Measurements from ENCODE around the gene FERMT3.
A peak's percentile ranks its signal among the peaks of the same experiment; 100 is the strongest.

FERMT3 gene

DNA sequence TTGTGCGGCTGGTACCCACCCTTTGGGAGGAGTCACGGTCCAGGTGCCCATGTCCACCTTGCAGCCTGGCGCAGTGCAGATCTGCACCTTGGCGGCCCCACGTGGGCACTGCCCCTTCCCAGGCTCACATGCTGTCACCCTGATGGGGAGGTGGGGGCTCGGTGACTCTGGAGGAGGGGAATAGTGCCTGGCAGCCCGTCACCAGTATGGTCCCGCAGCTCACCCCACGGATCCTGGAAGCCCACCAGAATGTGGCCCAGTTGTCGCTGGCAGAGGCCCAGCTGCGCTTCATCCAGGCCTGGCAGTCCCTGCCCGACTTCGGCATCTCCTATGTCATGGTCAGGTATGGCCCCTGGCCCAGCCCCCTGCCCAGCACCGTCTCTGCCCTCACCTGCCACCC lies 14.3 kb downstream of the FERMT3 start:
- no peak for DNase-seq (ENCODE audit: low spot score)

DNA sequence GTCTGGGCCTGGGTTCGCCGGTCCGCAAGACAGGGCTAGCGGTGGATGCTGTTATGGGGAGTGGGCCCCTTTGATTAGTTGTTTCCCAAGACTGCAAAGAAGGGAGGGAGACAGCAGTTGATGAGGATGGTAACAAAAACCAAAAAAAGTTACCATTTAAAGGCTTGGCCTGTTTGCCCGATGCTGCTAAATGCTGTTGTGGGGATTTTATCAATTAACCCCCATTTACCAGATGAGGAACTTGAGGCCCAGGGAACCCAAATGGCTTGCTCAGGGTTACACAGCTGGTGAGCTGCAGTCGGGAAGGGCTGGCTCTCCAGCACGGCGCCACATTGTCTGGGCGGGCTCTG lies 16.1 kb downstream of the FERMT3 start:
- DNase-seq (ENCODE audit: low spot score), result no peak

DNA sequence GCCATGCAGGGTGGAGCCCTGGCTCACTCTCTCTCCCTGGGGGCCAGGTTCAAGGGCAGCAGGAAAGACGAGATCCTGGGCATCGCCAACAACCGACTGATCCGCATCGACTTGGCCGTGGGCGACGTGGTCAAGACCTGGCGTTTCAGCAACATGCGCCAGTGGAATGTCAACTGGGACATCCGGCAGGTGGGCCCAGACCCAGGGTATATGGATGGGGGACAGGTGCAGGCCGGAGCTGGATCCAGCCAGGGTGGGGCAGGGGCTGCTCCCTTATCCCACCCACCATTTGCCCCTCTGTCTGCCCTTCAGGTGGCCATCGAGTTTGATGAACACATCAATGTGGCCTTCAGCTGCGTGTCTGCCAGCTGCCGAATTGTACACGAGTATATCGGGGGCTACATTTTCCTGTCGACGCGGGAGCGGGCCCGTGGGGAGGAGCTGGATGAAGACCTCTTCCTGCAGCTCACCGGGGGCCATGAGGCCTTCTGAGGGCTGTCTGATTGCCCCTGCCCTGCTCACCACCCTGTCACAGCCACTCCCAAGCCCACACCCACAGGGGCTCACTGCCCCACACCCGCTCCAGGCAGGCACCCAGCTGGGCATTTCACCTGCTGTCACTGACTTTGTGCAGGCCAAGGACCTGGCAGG lies 16.6 kb downstream of the FERMT3 start:
- DNase-seq (ENCODE audit: low spot score), result no peak

DNA sequence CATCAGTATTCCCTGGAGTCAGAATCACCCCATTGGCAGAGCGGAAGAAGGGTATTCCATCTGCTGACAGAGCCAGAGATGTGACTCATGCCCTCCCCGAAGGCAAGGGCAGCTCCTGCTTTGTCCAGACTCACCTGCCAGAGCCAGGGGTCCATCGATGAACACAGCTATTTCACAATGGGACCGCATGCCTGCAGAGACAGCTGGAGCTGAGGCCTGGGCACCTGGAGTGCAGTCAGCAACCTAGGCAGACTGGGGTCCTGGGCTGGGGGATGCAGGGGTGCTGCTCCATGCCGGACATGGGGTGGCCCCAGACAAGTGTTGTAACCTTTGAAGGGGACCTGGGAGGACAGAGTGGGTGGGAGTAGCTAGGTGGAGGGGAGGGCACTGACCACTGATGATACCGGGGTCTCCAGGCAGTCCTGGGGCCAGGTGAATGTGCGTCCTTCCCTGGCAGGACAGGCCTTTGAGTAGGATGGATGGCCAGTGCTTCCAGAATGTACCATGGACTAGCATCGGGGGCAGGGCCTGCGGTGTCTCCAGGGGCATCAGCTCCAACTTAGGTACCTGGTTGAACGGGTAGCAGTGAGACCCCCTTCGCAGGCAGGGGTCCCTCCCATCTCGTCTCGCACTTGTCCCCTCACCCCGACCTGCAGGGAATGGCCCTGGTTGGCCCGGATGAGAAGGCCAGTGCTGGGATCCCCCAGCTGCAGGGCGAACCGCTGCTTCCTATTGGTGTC lies 17.8 kb downstream of the FERMT3 start:
- no peak for DNase-seq (ENCODE audit: low spot score)

DNA sequence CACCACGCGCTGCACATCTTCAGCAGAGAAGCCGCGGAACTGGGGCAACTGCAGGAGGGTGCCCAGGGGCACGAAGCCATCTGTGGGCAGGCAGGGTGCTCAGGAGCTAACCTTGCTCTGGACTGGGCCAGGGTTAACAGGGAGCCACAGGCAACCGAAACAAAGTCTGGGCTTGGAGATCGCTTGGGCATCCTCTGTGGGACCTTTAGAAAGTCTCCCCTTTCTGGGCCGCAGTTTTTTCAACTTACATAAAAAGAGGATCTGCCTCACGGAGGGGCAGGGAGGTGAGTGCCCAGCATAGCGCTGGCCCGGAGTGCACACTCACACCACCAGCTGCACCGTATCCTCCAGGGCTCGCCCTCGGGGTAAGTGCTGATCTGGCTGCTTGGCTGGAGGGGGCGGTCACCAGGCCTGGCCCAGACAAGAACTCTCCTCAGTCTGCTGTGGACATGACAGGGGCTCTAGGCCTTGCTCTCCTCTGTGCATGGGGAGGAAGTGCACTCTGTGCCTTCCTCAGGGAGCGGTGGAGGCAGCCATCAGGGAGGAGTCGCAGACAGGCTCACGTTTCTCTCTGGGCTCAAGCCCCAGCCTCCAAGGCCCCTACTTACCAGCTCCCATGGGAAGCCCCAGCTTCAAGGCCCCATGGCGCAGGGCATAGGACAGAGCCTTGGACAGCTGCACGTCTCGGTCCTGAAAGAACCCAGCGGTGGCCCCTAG lies 18.5 kb downstream of the FERMT3 start:
- DNase-seq (ENCODE audit: low spot score), result no peak

DNA sequence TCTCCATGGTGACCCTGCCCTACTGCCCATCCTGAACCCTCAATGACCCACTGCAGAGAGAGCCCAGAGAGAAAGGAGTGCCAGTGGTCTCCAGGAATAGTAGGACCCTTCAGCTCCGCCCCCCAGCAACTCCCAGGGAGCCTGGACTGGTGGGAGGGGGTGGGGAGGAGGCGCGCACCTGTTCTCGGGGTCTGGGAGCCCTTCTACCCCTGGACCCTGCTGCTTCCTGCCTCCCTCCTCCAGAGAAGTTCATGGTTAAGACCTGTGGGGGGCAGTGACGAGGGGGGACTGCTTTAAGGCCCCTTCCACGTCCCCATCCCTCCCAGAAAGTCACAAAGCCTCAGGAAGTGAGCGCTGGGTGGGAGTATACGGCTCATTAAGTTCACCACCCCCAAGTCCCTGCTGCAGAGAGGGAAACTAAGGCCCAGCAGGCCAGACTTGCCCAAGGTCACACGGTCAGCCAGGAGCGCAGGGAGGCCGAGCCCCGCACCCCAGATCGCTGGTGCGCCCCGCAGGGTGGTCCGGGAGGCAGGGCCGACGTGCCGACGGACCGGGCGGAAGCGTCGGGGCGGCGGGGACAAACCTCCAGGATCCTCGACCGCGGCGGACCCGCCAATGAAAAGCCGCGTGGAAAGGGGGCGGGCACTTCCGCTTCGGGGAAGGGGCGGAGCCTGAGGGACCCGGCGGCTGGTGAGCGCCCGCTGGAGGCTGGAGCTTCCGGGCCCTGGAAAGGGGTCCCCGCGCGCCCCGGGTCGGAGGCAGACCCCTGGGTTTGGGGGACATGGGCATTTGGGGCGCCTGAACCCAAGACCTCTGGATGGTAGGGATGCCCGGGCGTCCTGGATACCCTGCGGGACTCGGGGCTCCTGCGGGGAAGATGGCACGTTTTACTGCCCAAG lies 19.3 kb downstream of the FERMT3 start, which contains the start of the genes NUDT22 and TRPT1:
Gene NUDT22 (plus strand): TSS at position 667 of the 899 bp plus-strand sequence. CDS start 379 bp downstream, outside the sequence.
Gene TRPT1 (minus strand): TSS at position 579 of the 899 bp plus-strand sequence. CDS start 326 bp downstream, at position 253.
- peak; percentile 93 for DNase-seq (ENCODE audit: low spot score)

DNA sequence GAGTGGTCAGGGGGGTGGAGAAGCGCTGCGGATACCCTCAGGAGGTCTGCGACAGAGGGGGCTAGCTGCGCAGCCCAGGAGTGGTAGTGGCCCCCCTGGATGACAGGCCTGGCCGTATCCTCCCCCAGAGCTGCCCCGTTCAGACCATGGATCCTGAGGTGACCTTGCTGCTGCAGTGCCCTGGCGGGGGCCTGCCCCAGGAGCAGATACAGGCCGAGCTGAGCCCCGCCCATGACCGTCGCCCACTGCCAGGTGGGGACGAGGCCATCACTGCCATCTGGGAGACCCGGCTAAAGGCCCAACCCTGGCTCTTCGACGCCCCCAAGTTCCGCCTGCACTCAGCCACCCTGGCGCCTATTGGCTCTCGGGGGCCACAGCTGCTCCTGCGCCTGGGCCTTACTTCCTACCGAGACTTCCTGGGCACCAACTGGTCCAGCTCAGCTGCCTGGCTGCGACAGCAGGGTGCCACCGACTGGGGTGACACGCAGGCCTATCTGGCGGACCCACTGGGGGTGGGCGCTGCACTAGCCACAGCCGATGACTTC lies 20.1 kb downstream of the FERMT3 start:
- DNase-seq (ENCODE audit: low spot score), result peak; percentile 77

DNA sequence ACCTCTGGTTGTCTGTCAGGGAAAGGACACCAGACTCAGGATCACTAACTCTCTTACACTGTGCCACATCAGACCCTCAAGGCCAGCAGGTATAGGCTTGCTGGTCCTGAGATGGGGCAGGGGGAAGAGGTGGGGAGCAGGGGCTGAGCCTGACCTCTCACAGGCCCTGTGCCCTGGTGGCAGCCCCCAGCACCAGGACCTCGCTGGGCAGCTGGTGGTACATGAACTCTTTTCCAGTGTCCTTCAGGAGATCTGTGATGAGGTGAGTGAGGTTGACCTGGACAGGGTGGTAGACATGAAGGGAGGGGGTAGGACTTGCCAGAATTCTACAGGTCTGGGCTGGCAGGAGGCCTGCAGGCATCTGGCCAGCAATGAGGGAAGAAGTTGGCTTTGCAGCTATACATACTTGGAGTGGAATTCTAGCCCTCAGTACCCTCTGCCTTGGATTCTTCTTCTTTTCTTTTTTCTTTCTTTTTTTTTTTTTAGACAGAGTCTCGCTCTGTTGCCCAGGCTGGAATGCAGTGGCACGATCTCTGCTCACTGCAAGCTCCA lies 21.0 kb downstream of the FERMT3 start:
- no peak for DNase-seq (ENCODE audit: low spot score)

DNA sequence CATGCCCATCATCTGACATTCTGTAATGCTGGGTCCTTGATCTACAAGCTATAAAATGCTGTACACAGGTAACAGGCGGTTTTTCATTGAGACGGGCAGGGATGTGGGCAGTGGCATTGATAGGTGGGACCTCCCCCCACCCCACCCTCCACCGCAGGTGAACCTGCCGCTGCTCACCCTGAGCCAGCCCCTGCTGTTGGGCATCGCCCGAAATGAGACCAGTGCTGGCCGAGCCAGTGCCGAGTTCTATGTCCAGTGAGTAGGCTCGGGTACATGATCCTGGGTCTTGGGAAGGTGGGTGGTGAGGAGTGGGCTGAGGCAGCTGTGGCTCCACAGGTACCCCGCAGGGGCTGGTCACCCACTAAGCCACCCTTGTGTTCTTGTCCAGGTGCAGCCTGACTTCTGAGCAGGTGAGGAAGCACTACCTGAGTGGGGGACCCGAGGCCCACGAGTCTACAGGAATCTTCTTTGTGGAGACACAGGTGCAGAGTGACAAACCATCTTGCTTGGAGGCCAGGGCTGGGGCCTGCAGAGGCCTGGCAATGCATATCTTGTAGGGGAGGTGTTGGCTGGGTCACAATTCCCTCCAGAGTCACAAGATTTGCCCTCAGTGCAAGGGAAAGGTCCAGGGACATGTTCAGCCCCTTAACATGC lies 22.7 kb downstream of the FERMT3 start:
- DNase-seq (ENCODE audit: low spot score), result no peak

DNA sequence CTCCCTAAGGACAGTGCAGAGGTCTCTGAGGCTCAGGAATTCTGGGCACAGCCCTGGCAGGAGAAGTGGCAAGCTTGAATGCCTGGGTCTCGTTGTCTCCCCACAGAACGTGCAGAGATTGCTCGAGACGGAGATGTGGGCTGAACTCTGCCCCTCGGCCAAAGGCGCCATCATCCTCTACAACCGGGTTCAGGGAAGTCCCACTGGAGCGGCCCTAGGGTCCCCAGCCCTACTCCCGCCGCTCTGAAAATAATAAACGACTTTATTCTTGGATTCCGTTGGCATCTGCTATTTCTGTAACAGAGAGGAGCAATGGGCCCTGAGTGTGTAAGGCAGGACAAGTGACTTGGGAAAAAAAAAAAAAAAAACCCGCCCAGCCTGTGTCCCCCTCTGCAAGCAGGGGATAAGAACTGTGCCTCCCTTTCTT lies 23.2 kb downstream of the FERMT3 start:
- no peak for DNase-seq (ENCODE audit: low spot score)

DNA sequence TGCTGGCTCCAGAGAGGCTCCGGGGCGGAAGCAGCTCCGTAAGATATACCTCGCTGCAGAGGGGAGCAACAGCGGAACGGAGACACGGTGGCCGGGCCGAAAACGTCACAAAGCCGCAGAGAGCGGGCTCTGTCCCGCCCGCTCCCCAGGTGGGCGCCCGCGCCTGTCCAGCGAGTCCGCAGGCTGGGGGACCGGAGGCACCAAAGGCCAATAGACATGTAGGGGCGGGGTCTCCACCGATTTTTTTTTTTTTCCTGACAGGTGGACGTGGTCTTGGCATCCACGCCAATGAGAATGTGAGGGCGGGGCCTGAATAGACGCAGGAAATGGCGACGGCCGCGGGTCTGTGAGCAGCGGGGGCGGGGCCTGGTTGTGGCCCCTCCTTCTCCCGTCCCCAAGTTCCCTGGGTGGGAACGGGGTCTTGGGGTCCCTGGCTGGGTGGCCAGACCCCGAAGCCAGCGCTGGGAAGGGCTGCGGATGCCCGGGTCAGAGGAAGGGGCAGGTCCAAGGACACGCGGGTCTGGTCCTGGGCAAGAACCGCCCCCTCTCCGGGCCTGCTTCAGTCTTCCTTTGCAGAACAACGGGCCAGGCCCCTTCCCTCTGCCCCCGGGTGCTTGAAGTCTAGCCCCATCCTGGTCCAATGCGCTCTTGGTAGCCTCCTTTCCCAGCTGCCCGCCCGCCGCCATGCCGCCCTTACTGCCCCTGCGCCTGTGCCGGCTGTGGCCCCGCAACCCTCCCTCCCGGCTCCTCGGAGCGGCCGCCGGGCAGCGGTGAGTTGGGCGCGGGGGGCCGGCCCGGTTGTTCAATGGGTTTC lies 23.9 kb downstream of the FERMT3 start, which contains the start of gene DNAJC4:
Gene DNAJC4 (plus strand): TSS at position 378 of the 814 bp plus-strand sequence. CDS start 307 bp downstream, at position 685.
- peak; percentile 95 for DNase-seq (ENCODE audit: low spot score)

DNA sequence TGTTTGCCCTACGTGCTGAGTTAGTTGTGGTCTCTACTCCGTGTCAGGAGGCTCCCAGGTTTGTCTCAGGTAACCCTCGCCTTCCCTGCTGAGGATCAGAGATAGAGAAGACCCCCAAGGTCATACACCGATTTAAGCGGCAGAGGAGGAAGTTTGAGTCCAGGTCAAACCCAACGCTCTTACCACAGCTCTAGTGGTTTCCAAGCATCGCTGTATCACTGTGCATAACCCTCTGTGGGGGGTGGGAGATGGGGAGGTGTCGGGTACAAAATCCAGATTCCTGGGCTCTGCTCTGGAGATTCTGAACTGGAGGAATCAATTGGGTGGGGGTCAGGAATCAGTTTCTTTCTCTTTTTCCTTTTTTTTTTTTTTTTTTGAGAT lies 24.5 kb downstream of the FERMT3 start:
- peak; percentile 60 for DNase-seq (ENCODE audit: low spot score)

DNA sequence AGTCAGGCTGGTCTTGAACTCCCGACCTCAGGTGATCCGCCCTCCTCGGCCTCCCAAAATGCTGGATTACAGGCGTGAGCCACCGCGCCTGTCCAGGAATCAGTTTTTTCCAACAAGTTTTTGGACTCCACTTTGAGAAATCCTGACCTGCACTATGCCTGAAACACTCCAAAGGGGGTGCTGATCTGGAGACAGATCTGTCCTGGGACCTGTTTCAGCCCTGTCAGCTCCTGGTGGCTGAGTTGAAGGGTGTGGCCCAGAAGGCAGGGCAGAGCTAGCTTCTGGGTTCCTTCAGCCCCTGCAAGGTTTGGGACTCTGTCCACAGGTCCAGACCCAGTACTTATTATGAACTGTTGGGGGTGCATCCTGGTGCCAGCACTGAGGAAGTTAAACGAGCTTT lies 25.0 kb downstream of the FERMT3 start:
- DNase-seq (ENCODE audit: low spot score), result no peak

DNA sequence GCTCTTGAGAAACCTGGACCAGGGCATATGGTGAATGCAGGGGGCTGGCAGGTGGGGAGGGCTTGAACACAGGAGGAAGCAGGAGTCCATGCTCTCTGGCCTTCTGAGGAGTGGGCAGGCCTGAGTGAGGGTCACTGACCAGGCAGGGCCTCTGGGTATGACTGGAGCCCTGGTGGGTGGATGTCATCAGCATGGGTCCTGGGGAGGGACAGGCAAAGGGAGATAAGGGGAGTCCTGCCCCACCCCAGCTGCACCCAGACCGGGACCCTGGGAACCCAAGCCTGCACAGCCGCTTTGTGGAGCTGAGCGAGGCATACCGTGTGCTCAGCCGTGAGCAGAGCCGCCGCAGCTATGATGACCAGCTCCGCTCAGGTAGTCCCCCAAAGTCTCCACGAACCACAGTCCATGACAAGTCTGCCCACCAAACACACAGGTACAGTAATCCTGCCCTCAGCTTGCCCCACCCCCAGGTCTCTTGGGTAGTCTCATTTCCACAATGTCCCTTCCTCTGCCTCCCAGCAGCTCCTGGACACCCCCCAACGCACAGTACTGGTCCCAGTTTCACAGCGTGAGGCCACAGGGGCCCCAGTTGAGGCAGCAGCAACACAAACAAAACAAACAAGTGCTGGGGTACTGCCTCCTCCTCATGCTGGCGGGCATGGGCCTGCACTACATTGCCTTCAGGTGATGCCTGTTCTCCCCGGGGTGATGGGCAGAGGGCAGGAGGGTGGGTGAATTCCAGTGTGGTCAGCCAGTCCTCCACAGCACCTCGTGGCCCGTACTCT lies 25.9 kb downstream of the FERMT3 start:
- DNase-seq (ENCODE audit: low spot score), result no peak

DNA sequence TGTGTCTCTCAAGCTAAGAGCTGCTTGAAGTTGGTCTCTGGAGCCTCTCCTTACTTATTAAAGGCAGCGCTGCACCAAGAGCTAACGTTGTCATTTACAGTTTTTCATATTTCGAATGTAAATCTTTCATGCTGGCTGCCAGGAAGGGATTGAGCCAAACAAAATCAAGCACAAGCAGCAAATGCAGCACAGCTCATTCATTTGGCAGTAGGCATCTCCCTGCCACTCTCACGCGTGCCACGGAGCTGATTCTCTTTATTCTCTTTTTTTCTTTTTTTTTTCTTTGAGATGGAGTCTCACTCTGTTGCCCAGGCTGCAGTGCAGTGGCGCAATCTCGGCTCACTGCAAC lies 26.4 kb downstream of the FERMT3 start:
- DNase-seq (ENCODE audit: low spot score), result no peak

DNA sequence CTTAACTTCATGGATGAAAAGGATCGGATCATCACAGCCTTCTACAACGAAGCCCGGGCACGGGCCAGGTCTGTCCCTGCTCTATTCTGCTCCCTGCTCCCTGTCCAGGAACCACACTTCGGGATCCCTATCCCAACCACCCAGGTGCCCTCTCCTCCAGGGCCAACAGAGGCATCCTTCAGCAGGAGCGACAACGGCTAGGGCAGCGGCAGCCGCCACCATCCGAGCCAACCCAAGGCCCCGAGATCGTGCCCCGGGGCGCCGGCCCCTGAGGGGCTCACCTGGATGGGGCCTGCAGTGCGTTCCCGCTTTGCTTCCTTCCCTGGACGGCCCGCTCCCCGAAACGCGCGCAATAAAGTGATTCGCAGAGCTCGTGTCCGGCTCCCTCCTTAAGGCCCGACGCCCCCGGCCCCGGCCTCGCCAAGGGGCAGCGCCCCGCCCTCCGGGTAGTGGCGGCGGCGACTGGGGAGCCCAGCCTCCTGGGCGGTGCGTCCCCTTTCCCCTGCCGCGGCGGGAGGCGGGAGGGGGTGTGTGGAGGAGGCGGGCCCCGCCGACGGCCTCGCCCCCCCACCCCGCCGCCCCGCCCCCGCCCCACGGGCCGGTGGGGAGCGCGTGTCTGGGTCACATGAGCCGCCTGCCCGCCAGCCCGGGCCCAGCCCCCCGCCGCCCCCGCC lies 27.5 kb downstream of the FERMT3 start, which contains the start of gene VEGFB:
Gene VEGFB (plus strand): TSS at position 672 of the 674 bp plus-strand sequence. CDS start 250 bp downstream, outside the sequence.
- DNase-seq (ENCODE audit: low spot score), result peak; percentile 72

DNA sequence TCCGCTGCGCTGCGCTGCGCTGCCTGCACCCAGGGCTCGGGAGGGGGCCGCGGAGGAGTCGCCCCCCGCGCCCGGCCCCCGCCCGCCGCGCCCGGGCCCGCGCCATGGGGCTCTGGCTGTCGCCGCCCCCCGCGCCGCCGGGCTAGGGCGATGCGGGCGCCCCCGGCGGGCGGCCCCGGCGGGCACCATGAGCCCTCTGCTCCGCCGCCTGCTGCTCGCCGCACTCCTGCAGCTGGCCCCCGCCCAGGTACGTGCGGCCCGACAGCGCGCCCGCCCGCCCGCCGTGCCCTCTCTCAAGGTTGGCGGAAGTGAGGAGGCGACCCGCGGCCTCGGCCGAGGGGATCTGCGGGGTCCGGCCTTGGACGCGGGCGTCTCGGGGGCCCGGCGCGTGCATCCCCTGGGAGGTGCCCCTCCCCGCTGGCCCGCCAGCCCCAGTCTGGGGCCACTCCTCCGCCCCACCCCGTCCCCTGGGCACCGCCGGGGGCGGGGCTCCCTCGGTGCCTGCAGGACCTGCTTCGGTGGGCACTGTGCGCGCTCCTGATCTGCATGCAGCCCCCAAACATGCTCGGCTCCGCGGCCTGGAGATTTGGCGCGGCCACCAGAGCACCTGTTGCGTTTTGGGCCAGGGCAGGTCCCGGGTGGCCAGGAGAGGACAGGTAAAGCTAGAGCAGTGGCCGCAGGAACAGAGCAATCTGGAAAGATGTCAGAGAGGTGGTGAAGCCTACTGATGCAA lies 28.3 kb downstream of the FERMT3 start:
- DNase-seq (ENCODE audit: low spot score), result peak; percentile 65

Measured in NAMALWA (cell line).